ENCODE data around the gene DIP2C.

DNA sequence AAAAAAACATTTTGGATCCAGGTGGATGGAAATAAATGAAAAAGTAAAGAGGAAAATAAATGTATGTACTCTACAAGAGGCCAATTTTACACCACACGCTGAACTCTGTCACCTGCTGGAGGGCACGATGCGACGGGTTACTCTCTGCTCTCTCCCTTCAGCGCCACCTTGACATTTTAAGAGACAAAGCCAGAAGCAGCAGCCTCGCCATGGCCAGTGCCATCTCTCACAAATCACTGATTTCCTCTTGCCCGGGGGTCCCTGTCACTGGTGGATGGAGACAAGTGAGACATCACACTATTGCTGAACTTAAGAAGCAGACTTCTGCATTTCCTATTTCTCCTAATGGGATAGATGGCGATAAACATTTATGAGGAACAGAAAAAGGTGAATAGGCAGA is 364.2 kb downstream of the DIP2C start:
- TF ChIP-seq, protein P1, sequence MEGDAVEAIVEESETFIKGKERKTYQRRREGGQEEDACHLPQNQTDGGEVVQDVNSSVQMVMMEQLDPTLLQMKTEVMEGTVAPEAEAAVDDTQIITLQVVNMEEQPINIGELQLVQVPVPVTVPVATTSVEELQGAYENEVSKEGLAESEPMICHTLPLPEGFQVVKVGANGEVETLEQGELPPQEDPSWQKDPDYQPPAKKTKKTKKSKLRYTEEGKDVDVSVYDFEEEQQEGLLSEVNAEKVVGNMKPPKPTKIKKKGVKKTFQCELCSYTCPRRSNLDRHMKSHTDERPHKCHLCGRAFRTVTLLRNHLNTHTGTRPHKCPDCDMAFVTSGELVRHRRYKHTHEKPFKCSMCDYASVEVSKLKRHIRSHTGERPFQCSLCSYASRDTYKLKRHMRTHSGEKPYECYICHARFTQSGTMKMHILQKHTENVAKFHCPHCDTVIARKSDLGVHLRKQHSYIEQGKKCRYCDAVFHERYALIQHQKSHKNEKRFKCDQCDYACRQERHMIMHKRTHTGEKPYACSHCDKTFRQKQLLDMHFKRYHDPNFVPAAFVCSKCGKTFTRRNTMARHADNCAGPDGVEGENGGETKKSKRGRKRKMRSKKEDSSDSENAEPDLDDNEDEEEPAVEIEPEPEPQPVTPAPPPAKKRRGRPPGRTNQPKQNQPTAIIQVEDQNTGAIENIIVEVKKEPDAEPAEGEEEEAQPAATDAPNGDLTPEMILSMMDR (IDR thresholded peaks at IDR 0.05): no peak
- no peak for TF ChIP-seq POLR2A (IDR thresholded peaks at IDR 0.05)
